Prostate gland (tissue), 2 donors: ENCODE measurements around the gene CLEC4M.

ENCODE experiments used
- POLR2A ChIP-seq: fragments of 450-650 bp; IDR thresholded peaks from one replicate; pipeline ENCODE4 v1.6.1; 2016; ENCODE audit warnings: antibody characterized with exemption, mild to moderate bottlenecking
- TF ChIP-seq, protein P1 (sequence below), 4 experiments: fragments of 200-600 bp in 2 of 4; fragments of 450-650 bp in 2 of 4; sonication (generic) in 2 of 4; IDR thresholded peaks; 1 replicate in 3 of 4; 2 replicates in 1 of 4; pipeline ENCODE4 v1.5.1; 2016 to 2019; ENCODE audit warnings: antibody characterized with exemption in 4 of 4, mild to moderate bottlenecking in 2 of 4, moderate library complexity in 2 of 4

DNA sequence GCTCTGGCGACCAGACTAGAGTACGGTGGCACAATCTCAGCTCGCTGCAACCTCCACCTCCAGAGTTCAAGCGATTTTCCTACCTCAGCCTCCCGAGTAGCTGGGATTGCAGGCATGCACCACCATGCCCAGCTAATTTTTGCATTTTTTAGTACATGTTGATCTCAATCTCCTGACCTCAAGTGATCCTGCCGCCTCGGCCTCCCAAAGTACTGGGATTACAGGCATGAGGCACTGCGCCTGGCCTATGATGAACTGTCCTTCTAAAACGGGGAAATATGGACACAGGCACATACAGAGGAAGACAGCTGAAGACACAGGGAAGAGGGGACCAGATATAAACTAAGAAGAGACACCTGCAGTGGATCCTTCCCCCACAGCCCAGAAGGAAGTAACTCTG, 12.7 kb downstream of the CLEC4M start:
- no peak for TF ChIP-seq POLR2A
- TF ChIP-seq, protein P1, sequence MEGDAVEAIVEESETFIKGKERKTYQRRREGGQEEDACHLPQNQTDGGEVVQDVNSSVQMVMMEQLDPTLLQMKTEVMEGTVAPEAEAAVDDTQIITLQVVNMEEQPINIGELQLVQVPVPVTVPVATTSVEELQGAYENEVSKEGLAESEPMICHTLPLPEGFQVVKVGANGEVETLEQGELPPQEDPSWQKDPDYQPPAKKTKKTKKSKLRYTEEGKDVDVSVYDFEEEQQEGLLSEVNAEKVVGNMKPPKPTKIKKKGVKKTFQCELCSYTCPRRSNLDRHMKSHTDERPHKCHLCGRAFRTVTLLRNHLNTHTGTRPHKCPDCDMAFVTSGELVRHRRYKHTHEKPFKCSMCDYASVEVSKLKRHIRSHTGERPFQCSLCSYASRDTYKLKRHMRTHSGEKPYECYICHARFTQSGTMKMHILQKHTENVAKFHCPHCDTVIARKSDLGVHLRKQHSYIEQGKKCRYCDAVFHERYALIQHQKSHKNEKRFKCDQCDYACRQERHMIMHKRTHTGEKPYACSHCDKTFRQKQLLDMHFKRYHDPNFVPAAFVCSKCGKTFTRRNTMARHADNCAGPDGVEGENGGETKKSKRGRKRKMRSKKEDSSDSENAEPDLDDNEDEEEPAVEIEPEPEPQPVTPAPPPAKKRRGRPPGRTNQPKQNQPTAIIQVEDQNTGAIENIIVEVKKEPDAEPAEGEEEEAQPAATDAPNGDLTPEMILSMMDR (IDR thresholded peaks at IDR 0.05), result no peak
